ENCODE results near the gene CLEC2L. TPM values are rescaled to one million over a fixed set of nuclear protein-coding genes. Genes with fewer than 3 reads are reported as not detected.

CLEC2L gene
- polyA plus RNA-seq, 1 donor (not counting 4 experiments of a cell fraction or from before 2014, with no cell fraction given): not detected

- Histone ChIP-seq H4K20me1 (ENCODE audit: control insufficient read depth, extremely low read depth, insufficient read depth, low read length) (no peaks in the 10 kb centered on the region), H3K4me1 (ENCODE audit: control insufficient read depth, extremely low read depth, insufficient read depth, low read length) (no peaks in the 10 kb centered on the region), H2AFZ (ENCODE audit: control insufficient read depth, low read length) (no peak overlapping the region), H3K4me2 (ENCODE audit: control insufficient read depth, extremely low read depth, insufficient read depth, low read depth, low read length) (no peak overlapping the region), H3K27ac (ENCODE audit: control insufficient read depth, insufficient read depth, low read length) (no peak overlapping the region), H3K4me3 (ENCODE audit: control insufficient read depth in 2 of 3, extremely low read depth in 1 of 3, insufficient read depth in 2 of 3, low read depth in 1 of 3, low read length in 3 of 3) (no peak overlapping the region), H3K9ac (ENCODE audit: control insufficient read depth, extremely low read depth, insufficient read depth, low read length) (no peak overlapping the region), H3K27me3 (ENCODE audit: control insufficient read depth, extremely low read depth, insufficient read depth, low read length) (no peaks in the 10 kb centered on the region), H3K9me1 (ENCODE audit: control insufficient read depth, extremely low read depth, insufficient read depth, low read length) (no peaks in the 10 kb centered on the region), H3K9me3 (ENCODE audit: control insufficient read depth, low read depth, low read length) (no peaks in the 10 kb centered on the region), H3K36me3 (ENCODE audit: control insufficient read depth in 2 of 2, extremely low read depth in 1 of 2, insufficient read depth in 2 of 2, low read length in 2 of 2) (peaks cover 12 to 24% of the 10 kb centered on the region in 2 experiments), H3K79me2 (ENCODE audit: control insufficient read depth, insufficient read depth, low read length) (no peaks in the 10 kb centered on the region)
- FAIRE-seq (no peak), DNase-seq (ENCODE audit: low read depth, low spot score) (no peak)
- dilution Hi-C loops (cut with MboI; ENCODE audit: extremely low pct_ligation_motif_present, low sequenced_read_pairs): no loop called here
- TF ChIP-seq CTCF (optimal IDR thresholded peaks at IDR 0.05 in 1 of 3, IDR thresholded peaks at IDR 0.05 in 1 of 3, conservative IDR thresholded peaks at IDR 0.05 in 1 of 3; ENCODE audit: extremely low read depth in 1 of 3, insufficient read depth in 2 of 3, low read length in 3 of 3) (no peak), EZH2 (IDR thresholded peaks at IDR 0.05; ENCODE audit: low read length) (no peak)
Measured at GRCh38 chr7:139592801-139593461, 69.4 kb downstream of the CLEC2L start.

- H3K36me3 ChIP-seq (ENCODE audit: control insufficient read depth in 2 of 2, extremely low read depth in 1 of 2, insufficient read depth in 2 of 2, low read length in 2 of 2): peaks cover 21 to 24% of the 10 kb centered on the region in 2 experiments
- H4K20me1 ChIP-seq (ENCODE audit: control insufficient read depth, extremely low read depth, insufficient read depth, low read length): no peaks in the 10 kb centered on the region
- no peak overlapping the region for H3K27ac ChIP-seq (ENCODE audit: control insufficient read depth, insufficient read depth, low read length)
- dilution Hi-C loops (cut with MboI; ENCODE audit: extremely low pct_ligation_motif_present, low sequenced_read_pairs): no loop called here
- H3K9me1 ChIP-seq (ENCODE audit: control insufficient read depth, extremely low read depth, insufficient read depth, low read length): no peaks in the 10 kb centered on the region
- H3K4me2 ChIP-seq (ENCODE audit: control insufficient read depth, extremely low read depth, insufficient read depth, low read depth, low read length): no peak overlapping the region
- no peak for DNase-seq (ENCODE audit: low read depth, low spot score)
- no peaks in the 10 kb centered on the region for H3K79me2 ChIP-seq (ENCODE audit: control insufficient read depth, insufficient read depth, low read length)
- no peak overlapping the region for H2AFZ ChIP-seq (ENCODE audit: control insufficient read depth, low read length)
- no peak for FAIRE-seq
- H3K4me1 ChIP-seq (ENCODE audit: control insufficient read depth, extremely low read depth, insufficient read depth, low read length): no peaks in the 10 kb centered on the region
- H3K9ac ChIP-seq (ENCODE audit: control insufficient read depth, extremely low read depth, insufficient read depth, low read length): no peak overlapping the region
- TF ChIP-seq EZH2 (IDR thresholded peaks at IDR 0.05; ENCODE audit: low read length) (no peak), CTCF (optimal IDR thresholded peaks at IDR 0.05 in 1 of 3, IDR thresholded peaks at IDR 0.05 in 1 of 3, conservative IDR thresholded peaks at IDR 0.05 in 1 of 3; ENCODE audit: extremely low read depth in 1 of 3, insufficient read depth in 2 of 3, low read length in 3 of 3) (no peak)
- no peaks in the 10 kb centered on the region for H3K27me3 ChIP-seq (ENCODE audit: control insufficient read depth, extremely low read depth, insufficient read depth, low read length)
- H3K4me3 ChIP-seq (ENCODE audit: control insufficient read depth in 2 of 3, extremely low read depth in 1 of 3, insufficient read depth in 2 of 3, low read depth in 1 of 3, low read length in 3 of 3): no peak overlapping the region
- H3K9me3 ChIP-seq (ENCODE audit: control insufficient read depth, low read depth, low read length): no peaks in the 10 kb centered on the region
Measured at GRCh38 chr7:139594090-139594489, 70.6 kb downstream of the CLEC2L start.

Other genes with a start within 250 kb of the CLEC2L start
- 7.1 to 7.8 TPM (median 7.4 TPM) in 3 replicates for gene FMC1, start 182.3 kb upstream of the CLEC2L start, polyA plus RNA-seq
- 28.6 to 52.7 TPM (median 44.4 TPM) in 3 replicates for gene LUC7L2, start 163.8 kb upstream of the CLEC2L start, polyA plus RNA-seq
- gene KLRG2, start 40.0 kb upstream of the CLEC2L start, polyA plus RNA-seq: 0.37 to 3.0 TPM (median 0.63 TPM) in 3 replicates

Measured in keratinocyte (primary cell).